GM12872 (cell line): ENCODE results near the gene PLA2G4D.

ENCODE experiments used
- TF ChIP-seq, protein P1 (sequence below): IDR thresholded peaks from 3 replicates; pipeline ENCODE4 v1.5.1; 2011; ENCODE audit warnings: low read depth, mild to moderate bottlenecking, low read length, moderate library complexity; ENCODE audit not compliant: insufficient read depth

Gene PLA2G4D

DNA sequence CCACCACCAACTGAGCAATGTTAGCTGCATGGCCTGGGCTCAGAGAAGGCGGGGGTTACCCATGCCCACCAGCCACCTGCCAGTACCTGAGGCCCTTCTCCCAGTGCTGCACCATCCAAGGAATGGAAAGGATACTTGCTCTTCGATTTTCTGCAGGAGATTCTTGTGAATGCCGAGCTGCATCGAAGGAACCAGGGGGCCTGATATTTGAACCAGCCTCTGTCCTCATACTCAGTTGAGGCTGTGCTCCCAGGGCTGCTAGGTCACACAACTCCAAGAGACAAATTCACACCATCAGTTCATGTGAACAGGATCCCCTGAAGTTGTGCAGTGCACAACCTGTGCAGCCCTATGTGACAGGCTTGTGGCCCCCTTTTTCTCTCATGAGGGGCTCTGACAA, 44.0 kb upstream of the PLA2G4D start:
- TF ChIP-seq, protein P1, sequence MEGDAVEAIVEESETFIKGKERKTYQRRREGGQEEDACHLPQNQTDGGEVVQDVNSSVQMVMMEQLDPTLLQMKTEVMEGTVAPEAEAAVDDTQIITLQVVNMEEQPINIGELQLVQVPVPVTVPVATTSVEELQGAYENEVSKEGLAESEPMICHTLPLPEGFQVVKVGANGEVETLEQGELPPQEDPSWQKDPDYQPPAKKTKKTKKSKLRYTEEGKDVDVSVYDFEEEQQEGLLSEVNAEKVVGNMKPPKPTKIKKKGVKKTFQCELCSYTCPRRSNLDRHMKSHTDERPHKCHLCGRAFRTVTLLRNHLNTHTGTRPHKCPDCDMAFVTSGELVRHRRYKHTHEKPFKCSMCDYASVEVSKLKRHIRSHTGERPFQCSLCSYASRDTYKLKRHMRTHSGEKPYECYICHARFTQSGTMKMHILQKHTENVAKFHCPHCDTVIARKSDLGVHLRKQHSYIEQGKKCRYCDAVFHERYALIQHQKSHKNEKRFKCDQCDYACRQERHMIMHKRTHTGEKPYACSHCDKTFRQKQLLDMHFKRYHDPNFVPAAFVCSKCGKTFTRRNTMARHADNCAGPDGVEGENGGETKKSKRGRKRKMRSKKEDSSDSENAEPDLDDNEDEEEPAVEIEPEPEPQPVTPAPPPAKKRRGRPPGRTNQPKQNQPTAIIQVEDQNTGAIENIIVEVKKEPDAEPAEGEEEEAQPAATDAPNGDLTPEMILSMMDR: no peak

DNA sequence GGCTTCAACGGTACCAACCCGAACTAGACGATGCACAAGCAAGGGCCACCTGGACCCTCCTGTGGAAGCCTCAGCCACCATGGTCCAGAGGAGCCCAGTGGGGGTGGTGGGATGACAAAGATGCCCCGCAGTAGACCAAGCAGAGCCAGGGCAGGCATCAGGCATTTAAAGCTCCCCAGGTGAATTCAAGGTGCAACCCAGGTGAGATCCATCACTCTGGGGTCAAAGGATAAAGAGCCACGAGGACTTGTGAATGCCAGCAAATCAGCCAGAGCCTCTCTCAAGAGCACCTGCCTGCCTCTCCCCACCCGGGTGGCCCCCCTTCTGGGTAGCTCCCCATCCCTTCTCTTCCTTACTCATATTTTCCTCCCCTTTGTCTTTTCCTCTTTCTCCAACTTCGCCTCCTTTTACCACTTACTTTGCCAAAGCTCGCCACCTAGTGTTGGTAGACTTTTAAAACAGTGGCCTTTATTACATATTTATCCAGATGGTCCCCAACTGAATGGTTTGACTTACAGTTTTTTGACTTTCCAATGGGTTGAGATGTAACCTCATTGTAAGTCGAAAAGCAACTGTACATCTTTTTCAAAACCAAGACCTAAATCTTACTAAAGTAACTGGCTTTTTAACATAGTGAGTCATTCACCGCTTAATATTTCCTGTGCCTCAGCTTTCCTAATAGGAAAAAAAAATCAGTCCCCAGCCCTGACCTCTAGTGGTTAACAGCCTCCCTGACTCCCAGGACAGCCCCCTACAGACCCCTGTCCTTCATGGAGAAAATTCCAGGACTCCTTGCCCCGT, 43.3 kb upstream of the PLA2G4D start:
- TF ChIP-seq, protein P1: peak; percentile 61; the same call in 2 of the 3 replicates

DNA sequence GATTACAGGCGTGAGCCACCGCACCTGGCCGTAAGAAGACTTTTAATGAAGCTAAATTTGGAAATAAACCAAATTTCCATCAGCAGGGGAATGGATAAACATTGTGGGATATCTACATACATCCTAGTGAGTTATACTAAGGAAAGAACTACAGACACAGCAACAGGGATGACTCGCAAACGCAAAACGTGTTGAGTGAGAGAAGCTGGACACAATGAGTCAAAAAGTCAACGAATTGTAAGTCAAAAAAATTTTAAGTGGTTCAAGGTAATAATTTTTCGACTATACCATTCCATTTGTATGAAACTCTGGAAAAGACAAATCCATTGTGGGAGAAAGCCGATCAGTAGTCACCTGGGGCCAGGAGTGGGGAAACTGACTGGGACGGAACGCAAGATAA, 42.2 kb upstream of the PLA2G4D start:
- TF ChIP-seq, protein P1: no peak

DNA sequence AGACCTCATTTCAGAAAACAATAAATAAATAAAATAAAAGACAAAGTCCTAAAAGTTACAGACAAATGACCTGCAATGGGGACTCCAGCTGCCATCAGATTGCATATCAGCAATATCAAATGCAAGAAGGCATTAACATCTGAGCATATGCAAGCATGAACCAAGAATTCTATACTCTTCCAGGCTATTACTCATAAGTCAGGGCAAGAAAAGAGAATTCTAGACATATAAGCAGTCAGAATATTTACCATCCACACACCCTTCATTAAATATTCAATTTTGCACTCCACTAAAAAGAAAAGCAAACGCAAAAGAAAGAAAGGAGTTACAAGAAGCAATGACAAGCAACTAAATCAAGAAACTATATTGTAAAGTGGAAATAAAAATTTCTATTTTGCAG, 41.0 kb upstream of the PLA2G4D start:
- TF ChIP-seq, protein P1: no peak

DNA sequence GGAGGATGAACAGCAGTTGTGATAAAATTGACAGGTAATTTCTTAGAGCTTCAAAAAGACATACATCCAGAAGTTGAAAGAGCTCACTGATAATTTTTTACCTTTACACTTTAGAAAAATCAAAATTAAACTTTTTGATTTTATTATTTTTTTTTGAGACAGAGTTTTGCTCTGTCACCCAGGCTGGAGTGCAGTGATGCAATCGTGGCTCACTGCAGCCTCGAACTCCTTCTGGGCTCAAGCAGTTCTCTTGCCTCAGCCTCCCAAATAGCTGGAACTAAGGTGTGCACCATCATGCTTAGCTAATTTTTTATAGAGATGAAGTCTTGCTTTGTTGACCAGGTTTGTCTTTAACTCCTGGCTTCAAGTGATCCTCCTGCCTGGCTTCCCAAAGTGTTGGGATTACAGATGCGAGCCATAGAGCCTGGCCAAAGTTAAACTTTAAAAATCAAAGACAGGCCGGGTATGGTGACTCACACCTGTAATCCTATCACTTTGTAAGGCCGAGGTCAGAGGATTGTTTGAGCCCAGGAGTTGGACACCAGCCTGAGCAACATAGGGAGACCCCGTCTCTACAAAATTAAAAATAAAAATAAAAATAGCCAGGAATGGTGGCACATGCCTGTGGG, 40.4 kb upstream of the PLA2G4D start:
- TF ChIP-seq, protein P1: no peak

DNA sequence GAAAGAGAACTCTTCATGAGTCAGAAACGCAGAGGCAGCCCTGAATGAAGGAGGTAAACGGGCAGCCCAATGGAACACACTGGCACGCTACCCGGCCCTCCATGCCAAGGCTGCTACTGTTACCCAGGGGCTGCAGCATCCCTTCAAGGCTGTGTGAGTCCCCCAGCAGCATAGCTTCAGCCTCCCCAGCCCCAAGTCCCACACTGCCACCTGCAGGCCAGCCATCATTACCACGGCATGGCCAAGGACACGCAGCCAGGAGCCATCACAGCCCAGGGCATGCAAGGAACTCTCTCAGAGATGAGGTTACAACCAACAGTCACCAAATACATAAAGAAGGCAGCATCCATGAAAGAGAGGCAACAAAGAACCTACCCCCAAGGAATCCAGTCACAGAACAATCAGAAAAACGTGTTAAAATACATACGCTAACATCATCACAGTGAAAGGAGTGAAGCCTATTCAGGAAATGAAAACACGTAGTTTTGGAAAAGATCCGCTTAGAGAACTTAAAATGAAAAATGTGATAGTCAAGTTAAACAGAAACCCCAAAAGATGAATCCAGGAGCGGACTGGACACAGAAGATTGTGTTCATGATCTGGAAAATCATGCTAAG, 39.6 kb upstream of the PLA2G4D start:
- TF ChIP-seq, protein P1: peak; percentile 72

DNA sequence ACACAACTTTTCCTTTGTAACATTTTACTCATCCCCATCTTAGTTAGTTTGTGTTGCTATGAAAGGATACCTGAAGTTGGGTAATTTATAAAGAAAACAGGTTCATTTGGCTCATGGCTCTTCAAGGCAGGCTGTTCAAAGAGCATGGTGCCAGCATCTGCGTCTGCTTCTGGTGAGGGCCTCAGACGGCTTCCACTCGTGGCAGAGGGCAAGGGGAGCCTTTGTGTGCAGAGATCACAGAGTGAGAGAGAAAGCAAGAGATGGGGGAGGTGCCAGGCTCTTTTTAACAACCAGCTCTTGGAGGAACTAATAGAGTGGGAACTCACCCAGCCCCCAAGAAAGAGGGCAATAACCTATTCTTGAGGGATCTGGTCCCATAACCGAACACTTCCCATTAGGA, 39.0 kb upstream of the PLA2G4D start:
- TF ChIP-seq, protein P1: no peak
